DOHH2 (cell line): ENCODE results near the gene TRPM8.

Source experiments
- H3F3A ChIP-seq: fragments of 200-600 bp; sonication (generic), shearing (Covaris generic); 2 replicates; pipeline ENCODE4 v1.6.0; 2016; ENCODE audit warnings: antibody characterized with exemption, mild to moderate bottlenecking; ENCODE audit not compliant: control insufficient read depth, insufficient read depth
- H3K27ac ChIP-seq: fragments of 200-600 bp; sonication (generic); 2 replicates; pipeline ENCODE4 v1.5.1; 2014; ENCODE audit warnings: low read depth, mild to moderate bottlenecking, low read length, moderate library complexity
- H3K27me3 ChIP-seq: fragments of 200-600 bp; sonication (generic); 2 replicates; pipeline ENCODE4 v1.6.1; 2014; ENCODE audit warnings: mild to moderate bottlenecking, low read length, mixed read lengths; ENCODE audit not compliant: control insufficient read depth
- H3K36me3 ChIP-seq: fragments of 200-600 bp; sonication (generic); 2 replicates; pipeline ENCODE4 v1.6.1; 2014; ENCODE audit warnings: mild to moderate bottlenecking, low read length, moderate library complexity, mixed read lengths; ENCODE audit not compliant: control insufficient read depth
- H3K4me1 ChIP-seq: fragments of 200-600 bp; sonication (generic); 2 replicates; pipeline ENCODE4 v1.6.1; 2014; ENCODE audit warnings: mild to moderate bottlenecking, low read length, mixed read lengths; ENCODE audit not compliant: control insufficient read depth
- H3K4me2 ChIP-seq: fragments of 200-600 bp; sonication (generic); 2 replicates; pipeline ENCODE4 v1.6.0; 2014; ENCODE audit warnings: mild to moderate bottlenecking, low read length, moderate library complexity
- H3K4me3 ChIP-seq: fragments of 200-600 bp; sonication (generic); 2 replicates; pipeline ENCODE4 v1.5.1; 2014; ENCODE audit warnings: mild to moderate bottlenecking, low read length, mixed read lengths
- H3K79me2 ChIP-seq: fragments of 200-600 bp; sonication (generic); 2 replicates; pipeline ENCODE4 v1.6.1; 2014; ENCODE audit warnings: mild to moderate bottlenecking, low read length, mixed read lengths; ENCODE audit not compliant: control insufficient read depth
- H3K9me2 ChIP-seq: fragments of 200-600 bp; sonication (generic); replicated peaks from 2 replicates; pipeline ENCODE4 v1.6.1; 2014; ENCODE audit warnings: mild to moderate bottlenecking, low read length, mixed read lengths; ENCODE audit not compliant: control insufficient read depth
- H3K9me3 ChIP-seq: fragments of 200-600 bp; sonication (generic); 2 replicates; pipeline ENCODE4 v1.6.1; 2014; ENCODE audit warnings: antibody characterized with exemption, low read length, mixed read lengths; ENCODE audit not compliant: control insufficient read depth, insufficient read depth
- H4K20me1 ChIP-seq: fragments of 200-600 bp; sonication (generic); 2 replicates; pipeline ENCODE4 v1.6.0; 2014; ENCODE audit warnings: low read depth, mild to moderate bottlenecking, antibody characterized with exemption, low read length, moderate library complexity; ENCODE audit not compliant: control insufficient read depth, insufficient read depth
- CTCF ChIP-seq: fragments of 200-600 bp; sonication (generic); IDR thresholded peaks from one replicate; pipeline ENCODE4 v1.5.1; 2014; ENCODE audit warnings: antibody characterized with exemption, mild to moderate bottlenecking, low read depth, low read length; ENCODE audit not compliant: poor library complexity, severe bottlenecking
- EZH2phosphoT487 ChIP-seq: fragments of 200-600 bp; sonication (generic); IDR thresholded peaks from 2 replicates; pipeline ENCODE4 v1.6.1; 2017; ENCODE audit warnings: borderline replicate concordance, mild to moderate bottlenecking, antibody characterized with exemption, low read length, moderate library complexity, mixed read lengths

Gene TRPM8

GRCh38 chr2:233944269-233944668 lies 27.1 kb downstream of the TRPM8 start:
- Histone ChIP-seq H3F3A (no peaks in the 10 kb centered on the region), H3K9me2 (no peaks in the 10 kb centered on the region), H4K20me1 (no peaks in the 10 kb centered on the region), H3K4me3 (no peak overlapping the region), H3K27ac (no peak overlapping the region), H3K27me3 (no peaks in the 10 kb centered on the region), H3K9me3 (no peaks in the 10 kb centered on the region), H3K4me1 (peaks cover 6% of the 10 kb centered on the region), H3K36me3 (no peaks in the 10 kb centered on the region), H3K79me2 (no peaks in the 10 kb centered on the region), H3K4me2 (no peak overlapping the region)
- TF ChIP-seq CTCF (no peak), EZH2phosphoT487 (no peak)

GRCh38 chr2:233944722-233945121 lies 27.5 kb downstream of the TRPM8 start:
- no peak overlapping the region for H3K27ac ChIP-seq
- no peaks in the 10 kb centered on the region for H3K9me3 ChIP-seq
- H3K4me3 ChIP-seq, result no peak overlapping the region
- H3K36me3 ChIP-seq, result no peaks in the 10 kb centered on the region
- TF ChIP-seq EZH2phosphoT487 (no peak), CTCF (no peak)
- H3K9me2 ChIP-seq, result no peaks in the 10 kb centered on the region
- no peak overlapping the region for H3K4me2 ChIP-seq
- no peaks in the 10 kb centered on the region for H4K20me1 ChIP-seq
- no peaks in the 10 kb centered on the region for H3F3A ChIP-seq
- no peaks in the 10 kb centered on the region for H3K79me2 ChIP-seq
- no peaks in the 10 kb centered on the region for H3K27me3 ChIP-seq
- peaks cover 6% of the 10 kb centered on the region for H3K4me1 ChIP-seq

DNA sequence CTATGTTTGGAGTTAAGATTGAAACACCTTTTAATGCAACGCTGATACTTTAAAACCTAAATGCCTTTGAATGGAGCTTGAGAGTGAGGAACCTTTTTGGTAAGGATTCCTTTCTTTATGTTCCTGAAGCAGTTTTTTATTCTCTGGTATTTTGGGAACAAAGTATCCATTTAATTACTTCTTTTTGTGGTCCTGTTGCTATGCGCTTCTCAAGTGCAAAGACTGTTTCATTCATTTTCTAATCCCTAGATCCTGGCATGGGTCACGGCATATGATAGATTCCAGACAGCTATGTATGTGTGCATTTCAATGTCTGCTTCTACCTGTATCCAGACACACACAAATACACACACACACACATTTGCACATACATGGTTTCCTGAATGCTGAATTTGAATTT lies 28.0 kb downstream of the TRPM8 start:
- Histone ChIP-seq H3K79me2 (no peaks in the 10 kb centered on the region), H3K27ac (no peak overlapping the region), H3K9me3 (no peaks in the 10 kb centered on the region), H4K20me1 (no peaks in the 10 kb centered on the region), H3K4me3 (no peak overlapping the region), H3K36me3 (no peaks in the 10 kb centered on the region), H3K9me2 (no peaks in the 10 kb centered on the region), H3K4me1 (peaks cover 5% of the 10 kb centered on the region), H3K27me3 (no peaks in the 10 kb centered on the region), H3K4me2 (no peak overlapping the region), H3F3A (no peaks in the 10 kb centered on the region)
- TF ChIP-seq CTCF, result no peak
- no peak for TF ChIP-seq EZH2phosphoT487
